GM21737 (cell line): ENCODE results near the gene CSTF3.
"Not testable (repeated sequence)": the region's sequence is repeated elsewhere in the genome, so short reads cannot be mapped to it uniquely, and the experiment has no call there.

Experiments used
- ATAC-seq: cut with Tn5 transposase; IDR thresholded peaks from one replicate; pipeline ENCODE4 v1.9.1; 2021; ENCODE audit warnings: mild to moderate bottlenecking, moderate library complexity; ENCODE audit not compliant: unreplicated experiment

CSTF3 gene

GRCh38 chr11:33161120-33162005, at the start of gene CSTF3:
Gene CSTF3, minus strand, starts transcription at chr11:33161480. Its CDS starts 155 bp downstream, at chr11:33161325.
- ATAC-seq: peak; percentile 94

- ATAC-seq: no peak
These were observed 46.9 kb upstream of the CSTF3 start for GRCh38 chr11:33208150-33208549.

- ATAC-seq: no peak
These were observed 46.2 kb upstream of the CSTF3 start for GRCh38 chr11:33207408-33207985.

- no peak for ATAC-seq
These were observed 36.8 kb upstream of the CSTF3 start for GRCh38 chr11:33197915-33198727.

GRCh38 chr11:33195462-33196173, 34.3 kb upstream of the CSTF3 start:
- no peak for ATAC-seq

GRCh38 chr11:33194455-33194854, 33.2 kb upstream of the CSTF3 start:
- no peak for ATAC-seq

GRCh38 chr11:33191467-33191866, 30.2 kb upstream of the CSTF3 start:
- no peak for ATAC-seq

- no peak for ATAC-seq
These were observed 26.9 kb upstream of the CSTF3 start for GRCh38 chr11:33187998-33188722.

- ATAC-seq: no peak
These were observed 24.5 kb upstream of the CSTF3 start for GRCh38 chr11:33185756-33186155.

- no peak for ATAC-seq
These were observed 21.1 kb upstream of the CSTF3 start for GRCh38 chr11:33182246-33182878.

- no peak for ATAC-seq
These were observed 18.1 kb upstream of the CSTF3 start for GRCh38 chr11:33179348-33179803.

GRCh38 chr11:33178443-33179180, 17.3 kb upstream of the CSTF3 start:
- no peak for ATAC-seq

- no peak for ATAC-seq
These were observed 16.5 kb upstream of the CSTF3 start for GRCh38 chr11:33177676-33178336.

GRCh38 chr11:33176760-33177159, 15.5 kb upstream of the CSTF3 start:
- not testable (repeated sequence) for ATAC-seq

- no peak for ATAC-seq
These were observed 11.7 kb upstream of the CSTF3 start for GRCh38 chr11:33172996-33173395.

GRCh38 chr11:33172345-33172744, 11.1 kb upstream of the CSTF3 start:
- no peak for ATAC-seq

- no peak for ATAC-seq
These were observed 10.0 kb upstream of the CSTF3 start for GRCh38 chr11:33171251-33171650.

GRCh38 chr11:33168709-33169200, 7.5 kb upstream of the CSTF3 start:
- no peak for ATAC-seq
